Activated CD8-positive, alpha-beta memory T cell treated with anti-CD3 and anti-CD28 coated beads, Interleukin-2, amount 50 U/mL, for 1 hour (primary cell): ENCODE measurements around the gene NUCB2.

Experiments
- DNase-seq: peaks from one replicate; pipeline ENCODE4 v3.0.0-alpha.2; 2020; ENCODE audit errors: extremely low read depth

NUCB2 gene

GRCh38 chr11:17333799-17334586 is 57.5 kb downstream of the NUCB2 start:
- no peak for DNase-seq

GRCh38 chr11:17343257-17343656 is 66.7 kb downstream of the NUCB2 start:
- no peak for DNase-seq

DNA sequence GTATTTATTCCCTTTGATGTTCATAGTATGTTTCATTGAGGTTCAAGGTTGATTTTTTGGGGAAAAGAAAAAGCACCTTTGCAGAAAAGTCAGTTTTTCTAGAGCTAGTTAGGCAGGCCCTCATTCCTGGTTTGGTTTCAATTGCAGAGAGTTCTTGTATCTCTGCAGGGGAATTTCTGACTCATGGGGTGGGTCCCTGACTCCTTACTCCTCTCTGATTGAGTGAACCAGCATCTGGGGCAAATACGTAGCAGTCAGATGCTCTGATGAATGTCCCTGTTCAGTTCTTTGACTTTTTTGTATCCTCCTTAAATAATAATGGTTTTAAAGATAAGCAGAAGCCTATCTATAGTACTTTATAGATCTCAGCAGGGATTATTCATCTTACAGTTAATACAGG is 67.4 kb downstream of the NUCB2 start:
- DNase-seq = no peak

GRCh38 chr11:17347676-17348075 is 71.1 kb downstream of the NUCB2 start:
- DNase-seq = no peak

DNA sequence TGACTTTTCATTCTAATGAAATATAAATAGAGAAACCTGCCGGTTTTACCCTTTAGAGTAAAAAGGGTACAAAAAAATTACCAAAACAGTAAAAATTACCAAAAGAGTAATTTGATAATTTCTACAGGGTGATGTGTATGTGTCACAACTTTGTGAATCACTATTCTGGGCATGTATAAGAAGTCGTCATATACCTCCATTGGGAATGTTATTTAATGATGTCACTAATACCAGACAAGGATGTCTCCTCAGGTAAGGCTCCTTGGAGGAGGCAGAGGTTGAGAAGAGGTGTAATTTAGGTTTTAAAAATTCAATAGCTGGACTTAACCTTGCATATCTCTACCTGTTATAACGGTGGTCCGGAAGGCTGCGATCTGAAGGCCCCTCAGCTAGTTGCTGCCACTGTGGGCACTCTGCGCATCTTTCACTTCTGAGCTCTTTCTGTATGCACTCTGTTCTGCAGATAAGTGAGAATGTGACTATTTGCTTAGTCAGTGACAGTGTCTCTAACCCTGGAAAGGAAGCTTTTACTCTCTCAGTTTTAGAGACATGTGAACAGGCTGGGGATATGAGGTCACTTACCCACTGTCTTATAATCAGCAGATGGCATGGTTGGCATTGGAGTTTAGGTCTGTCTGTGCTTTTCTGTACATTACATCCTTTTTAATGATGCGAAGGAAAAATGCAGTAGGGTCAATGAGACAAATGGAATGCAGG is 74.1 kb downstream of the NUCB2 start:
- no peak for DNase-seq

DNA sequence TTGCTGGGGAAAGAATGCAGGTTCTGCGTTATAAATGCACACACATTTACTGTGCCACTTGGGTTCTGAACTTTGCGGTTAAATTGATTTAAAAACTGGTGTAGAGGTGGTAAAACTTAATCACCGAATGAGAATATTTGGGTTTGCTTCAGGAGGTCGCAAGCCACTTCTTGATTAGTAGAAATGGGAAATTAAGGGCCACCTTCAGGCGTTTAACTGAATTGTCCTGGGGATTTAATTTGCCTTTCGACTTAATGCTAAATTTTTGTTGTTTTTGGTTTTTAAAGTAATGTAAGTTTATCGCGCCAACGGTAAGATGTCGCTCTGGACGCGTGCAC is 74.6 kb downstream of the NUCB2 start:
- DNase-seq = no peak

GRCh38 chr11:17351510-17352176 is 75.1 kb downstream of the NUCB2 start, which contains the start of gene NCR3LG1:
Gene NCR3LG1 (plus strand): TSS chr11:17351800. CDS start chr11:17351970, 170 bp downstream.
- peak; percentile 47 for DNase-seq

DNA sequence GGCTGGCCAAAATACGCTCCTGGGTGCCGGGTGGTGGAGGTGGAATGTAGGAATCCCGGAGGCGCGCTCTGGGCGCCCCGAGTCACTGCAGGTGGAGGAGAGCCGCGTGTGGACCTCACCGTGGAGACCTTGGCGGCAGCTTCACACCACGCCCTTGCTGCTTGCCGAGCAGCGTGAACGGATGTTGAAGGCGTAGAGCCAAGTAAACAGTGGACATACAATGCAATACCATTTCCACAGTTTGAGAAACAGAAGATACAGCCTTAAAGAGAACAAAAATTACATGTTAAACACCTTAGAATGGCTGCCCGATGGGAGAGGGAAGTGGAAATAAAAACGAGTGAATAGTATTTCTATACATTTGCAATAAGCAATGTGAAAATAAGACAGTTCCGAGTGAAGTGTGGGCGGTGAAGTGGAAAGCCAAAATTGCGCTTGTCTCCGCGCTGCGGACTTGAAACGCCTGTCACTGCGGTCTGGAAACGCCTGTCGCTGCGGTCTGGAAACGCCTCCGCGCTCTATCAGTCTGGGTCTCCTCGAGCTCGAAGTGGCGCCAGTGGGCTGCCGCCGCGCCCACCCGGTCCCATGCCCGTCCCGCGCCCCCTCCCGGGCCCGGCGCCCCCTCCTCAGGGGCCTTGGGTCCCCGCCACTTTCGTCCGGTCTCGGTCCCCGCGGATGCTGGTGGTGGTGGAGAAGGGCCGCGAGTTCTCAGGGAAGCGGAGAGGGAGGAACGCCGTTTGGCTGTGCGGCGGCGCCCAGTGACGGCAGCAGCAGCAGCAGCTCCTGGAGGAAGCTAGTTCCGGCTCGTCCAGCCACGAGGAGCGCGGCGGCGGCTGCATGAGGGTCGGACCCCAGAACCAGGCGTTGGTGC is 76.6 kb downstream of the NUCB2 start:
- DNase-seq = peak; percentile 47

GRCh38 chr11:17353821-17354600 is 77.5 kb downstream of the NUCB2 start:
- DNase-seq = no peak

GRCh38 chr11:17354601-17354991 is 78.1 kb downstream of the NUCB2 start:
- DNase-seq = no peak

DNA sequence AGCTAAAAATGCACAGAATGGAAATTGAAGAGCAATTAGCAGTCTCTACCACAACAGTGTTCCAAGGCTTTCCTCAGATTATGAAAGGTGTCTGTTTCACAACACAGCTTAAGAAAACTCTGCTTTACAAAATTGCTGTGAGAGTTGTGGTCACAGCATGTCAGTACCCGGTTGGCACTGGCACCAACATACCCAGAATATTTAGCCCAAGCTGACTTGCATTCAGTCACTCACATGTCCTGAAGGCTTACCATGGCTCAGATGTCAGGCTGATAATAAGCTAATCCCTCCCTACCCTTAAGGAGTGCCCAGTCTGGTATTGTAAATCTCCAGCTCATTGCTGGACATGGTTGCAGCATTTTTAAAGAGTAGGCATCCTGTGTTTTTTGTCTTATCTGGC is 90.0 kb downstream of the NUCB2 start:
- DNase-seq = no peak

GRCh38 chr11:17368551-17368950 is 92.0 kb downstream of the NUCB2 start:
- DNase-seq = no peak

GRCh38 chr11:17369094-17369493 is 92.6 kb downstream of the NUCB2 start:
- DNase-seq = no peak

DNA sequence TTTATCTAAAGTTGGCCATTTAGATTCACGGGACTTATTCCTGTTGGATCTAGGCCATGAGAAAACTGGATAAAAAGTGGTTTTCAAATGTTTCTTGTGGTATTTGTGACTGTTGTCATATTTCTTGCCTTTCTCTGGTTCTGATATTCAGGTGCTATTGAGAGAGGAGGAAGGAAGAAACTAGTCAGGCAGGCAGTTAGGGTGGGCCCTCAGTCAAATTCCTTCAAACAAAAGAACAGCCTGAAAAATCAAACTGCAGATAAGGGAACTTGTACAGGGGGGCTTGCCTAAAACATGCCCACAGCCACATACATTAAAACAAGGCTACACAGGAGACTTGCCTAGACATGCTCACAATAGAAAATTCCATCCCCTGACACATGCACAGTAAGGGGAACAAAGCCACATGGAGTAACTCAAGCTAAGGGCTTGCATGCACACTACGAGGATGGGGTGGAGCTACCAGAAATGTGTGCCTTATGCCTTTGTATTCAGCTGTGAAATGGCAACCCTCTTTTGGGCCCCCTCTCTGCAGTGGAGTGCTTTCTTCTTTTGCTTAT is 93.2 kb downstream of the NUCB2 start:
- no peak for DNase-seq

- DNase-seq = no peak
Measured at GRCh38 chr11:17371614-17372013, 95.1 kb downstream of the NUCB2 start.

DNA sequence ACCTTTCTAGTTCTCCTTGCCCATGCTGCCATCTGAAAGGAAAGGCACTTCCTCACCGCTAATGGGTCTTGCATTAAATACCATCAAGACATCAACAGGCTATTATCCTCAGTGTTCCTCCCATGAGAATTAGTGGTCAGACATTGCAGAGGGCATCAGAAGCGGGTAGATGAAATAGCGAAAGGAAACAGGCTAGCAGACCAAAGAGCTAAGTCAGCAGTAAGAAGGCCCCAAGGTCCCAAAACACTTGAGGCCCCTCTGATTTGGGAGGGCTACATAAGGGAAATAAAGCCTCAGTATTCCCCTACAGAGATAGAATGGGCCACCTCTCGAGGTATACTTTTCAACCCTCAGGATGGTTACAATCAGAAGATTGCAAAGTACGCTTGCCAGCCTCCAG is 99.0 kb downstream of the NUCB2 start:
- DNase-seq = no peak

DNA sequence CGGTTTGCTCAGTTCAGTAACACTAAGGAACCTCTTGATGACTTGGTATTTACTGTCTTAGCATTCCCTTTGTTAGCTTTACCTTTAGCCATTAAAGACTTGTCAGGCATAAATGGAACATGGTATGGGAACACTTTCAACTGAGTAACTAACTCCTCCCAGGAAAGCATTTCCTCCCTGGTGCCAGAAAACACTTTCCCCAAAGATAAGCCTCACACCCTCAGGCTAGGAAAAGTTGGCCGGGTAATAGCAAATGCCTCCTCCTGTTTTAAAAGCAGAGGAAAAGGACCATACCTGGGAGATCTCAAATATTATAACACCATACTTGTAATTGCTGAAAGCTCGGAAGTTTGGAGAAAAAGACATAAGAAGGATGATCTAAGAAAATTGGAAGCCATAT is 100.0 kb downstream of the NUCB2 start:
- DNase-seq = no peak

DNA sequence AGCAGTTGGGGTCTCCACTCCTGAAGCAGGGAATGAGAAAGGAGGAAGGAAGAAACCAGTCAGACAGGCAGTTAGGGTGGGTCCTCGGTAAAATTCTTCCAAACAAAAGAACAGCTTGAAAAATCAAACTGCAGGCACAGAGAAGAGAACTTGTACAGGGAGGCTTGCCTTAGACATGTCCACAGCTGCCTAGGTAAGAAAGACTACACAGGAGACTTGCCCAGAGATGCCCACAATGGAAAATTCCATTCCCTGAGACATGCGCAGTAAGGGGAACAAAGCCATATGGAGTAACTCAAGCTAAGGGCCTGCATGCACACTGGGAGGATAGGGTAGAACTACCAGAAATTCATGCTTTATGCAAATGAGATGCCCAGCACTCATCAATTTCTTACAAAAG is 102.1 kb downstream of the NUCB2 start:
- no peak for DNase-seq

DNA sequence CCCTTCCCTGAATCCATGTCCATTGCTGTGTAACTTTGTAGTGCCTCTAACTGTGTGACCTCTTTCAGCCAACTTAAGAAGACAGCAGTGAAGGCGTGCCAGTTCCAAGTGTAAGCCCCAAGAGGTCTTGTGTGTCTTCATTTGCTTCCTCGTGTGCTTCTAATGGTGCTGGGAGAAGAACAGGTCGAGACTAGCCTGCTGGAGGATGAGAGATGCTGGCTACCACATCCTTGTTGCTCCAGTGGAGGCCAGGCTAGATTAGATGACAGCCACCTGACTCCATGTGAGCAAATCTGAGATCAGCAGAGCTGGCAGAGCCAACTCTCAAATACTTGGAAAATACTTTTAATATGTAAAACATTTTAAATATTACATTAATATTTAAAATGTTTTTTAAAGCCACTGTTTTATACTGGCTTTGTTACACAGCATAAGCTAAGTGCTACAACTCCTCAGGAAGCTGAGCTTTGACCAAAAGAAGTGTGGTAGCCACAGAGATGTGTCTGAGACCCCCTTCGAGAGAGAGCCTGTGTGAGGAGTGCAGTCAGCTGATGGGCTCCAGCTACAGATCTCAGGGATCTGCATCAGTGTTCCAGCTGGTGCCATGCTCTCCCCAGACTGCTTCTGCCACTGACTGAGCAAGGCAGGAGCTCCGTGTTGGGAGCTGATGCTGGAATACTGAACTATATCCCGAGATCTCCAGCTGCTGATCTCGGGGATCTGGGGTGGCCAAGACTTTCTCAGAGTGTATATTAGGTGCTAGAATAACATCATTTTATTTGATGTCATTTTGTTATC is 103.0 kb downstream of the NUCB2 start:
- DNase-seq = no peak

DNA sequence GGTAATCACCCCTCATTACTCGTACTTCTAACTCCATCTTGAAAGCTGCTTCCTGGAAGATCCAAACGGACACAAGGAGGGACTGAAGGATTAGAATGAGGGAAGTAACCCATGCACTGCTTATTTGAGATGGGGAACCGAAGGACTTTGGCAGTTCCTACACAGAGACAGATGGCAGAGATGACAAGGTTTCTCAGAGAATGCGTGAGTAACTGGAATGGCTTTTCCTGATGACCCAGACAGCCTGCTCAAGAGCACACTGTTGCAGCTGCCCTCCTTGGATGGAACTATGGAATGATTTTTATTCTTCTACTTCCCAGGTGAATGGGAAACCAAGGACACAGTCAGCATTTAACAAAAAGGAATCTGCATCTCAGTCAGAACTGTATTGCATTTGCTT is 104.6 kb downstream of the NUCB2 start:
- no peak for DNase-seq
